Hepatocyte (in vitro differentiated cells): Measurements from ENCODE around the gene NEAT1. TPM values are rescaled to one million over a fixed set of nuclear protein-coding genes. Genes with fewer than 3 reads are reported as not detected.

ENCODE experiments used
- DNase-seq: peaks from one replicate; pipeline ENCODE4 v3.0.0-alpha.2; 2016; ENCODE audit warnings: low spot score
- H2AFZ ChIP-seq: fragments of 200-600 bp; sonication (generic); 2 replicates; pipeline ENCODE4 v1.6.0; 2016; ENCODE audit warnings: antibody characterized with exemption, mild to moderate bottlenecking
- H3K27ac ChIP-seq: fragments of 200-600 bp; sonication (generic); 2 replicates; pipeline ENCODE4 v1.5.1; 2016; ENCODE audit warnings: mild to moderate bottlenecking
- H3K27me3 ChIP-seq: fragments of 200-600 bp; sonication (generic); 2 replicates; pipeline ENCODE4 v1.6.1; 2016
- H3K36me3 ChIP-seq: fragments of 200-600 bp; sonication (generic); replicated peaks from 2 replicates; pipeline ENCODE4 v1.5.1; 2016; ENCODE audit warnings: low read depth; ENCODE audit not compliant: insufficient read depth
- H3K4me1 ChIP-seq: fragments of 200-600 bp; sonication (generic); 2 replicates; pipeline ENCODE4 v1.5.1; 2016; ENCODE audit warnings: mild to moderate bottlenecking, moderate library complexity; ENCODE audit not compliant: insufficient read depth
- H3K4me2 ChIP-seq: fragments of 200-600 bp; sonication (generic); 2 replicates; pipeline ENCODE4 v1.6.0; 2016
- H3K4me3 ChIP-seq: fragments of 200-600 bp; sonication (generic); 2 replicates; pipeline ENCODE4 v1.5.1; 2016; ENCODE audit warnings: mild to moderate bottlenecking
- H3K79me2 ChIP-seq: fragments of 200-600 bp; sonication (generic); 2 replicates; pipeline ENCODE4 v1.6.0; 2017; ENCODE audit warnings: mild to moderate bottlenecking
- H3K9me2 ChIP-seq: fragments of 200-600 bp; sonication (generic); replicated peaks from 2 replicates; pipeline ENCODE4 v1.6.0; 2017; ENCODE audit warnings: mild to moderate bottlenecking; ENCODE audit not compliant: insufficient read depth
- H3K9me3 ChIP-seq: fragments of 200-600 bp; sonication (generic); 2 replicates; pipeline ENCODE4 v1.5.1; 2016; ENCODE audit warnings: low read depth, mild to moderate bottlenecking
- H4K20me1 ChIP-seq: fragments of 200-600 bp; sonication (generic); 2 replicates; pipeline ENCODE4 v1.6.0; 2016; ENCODE audit warnings: mild to moderate bottlenecking; ENCODE audit not compliant: insufficient read depth, poor library complexity, severe bottlenecking
- EZH2 ChIP-seq: fragments of 200-600 bp; sonication (generic); IDR thresholded peaks from 2 replicates; pipeline ENCODE4 v1.6.1; 2016; ENCODE audit warnings: antibody characterized with exemption, mild to moderate bottlenecking, borderline replicate concordance
- EZH2phosphoT487 ChIP-seq: fragments of 200-600 bp; sonication (generic); IDR thresholded peaks from one replicate; pipeline ENCODE4 v1.6.1; 2018; ENCODE audit warnings: antibody characterized with exemption, mild to moderate bottlenecking, low read depth, moderate library complexity; ENCODE audit not compliant: unreplicated experiment, severe bottlenecking
- WGBS: methylation state at CpG from one replicate; pipeline ENCODE4 v1.1.6; 2016; ENCODE audit warnings: low lambda C conversion rate; ENCODE audit errors: missing lambda C conversion rate; 5-methylcytosine and 5-hydroxymethylcytosine counted together
- polyA plus RNA-seq: library from polyadenylated mRNA; unstranded; fragments of >200 nt; fragmentation: Nextera tagmentation; extraction: Ambion mirVana; gene quantifications from 2 replicates; pipeline ENCODE4 v1.2.1, GENCODE V29; 2016
- total RNA-seq: library from RNA; depleted of rRNA; stranded (reverse); fragments of >200 nt; gene quantifications from 2 replicates; pipeline ENCODE4 v1.2.3, GENCODE V29; 2014
- TF ChIP-seq, protein P1 (sequence below): fragments of 200-600 bp; sonication (generic); IDR thresholded peaks from 2 replicates; pipeline ENCODE4 v1.5.1; 2016; ENCODE audit warnings: antibody characterized with exemption, mild to moderate bottlenecking; ENCODE audit not compliant: poor library complexity

The NEAT1 gene
- total and polyA plus RNA-seq, 2 experiments from 2014 or later, result 130 to 168 TPM

- Histone ChIP-seq H3K36me3 (no peaks in the 10 kb centered on the region), H2AFZ (no peak overlapping the region), H4K20me1 (no peaks in the 10 kb centered on the region), H3K9me3 (no peaks in the 10 kb centered on the region), H3K9me2 (no peaks in the 10 kb centered on the region), H3K4me1 (peaks cover 61% of the 10 kb centered on the region), H3K27ac (peak overlapping the region; percentile 99), H3K4me3 (no peak overlapping the region), H3K79me2 (peaks cover 3% of the 10 kb centered on the region), H3K27me3 (no peaks in the 10 kb centered on the region), H3K4me2 (peak overlapping the region; percentile 69)
- WGBS, result 84% methylated on average over 16 of the region's 16 CpGs
- DNase-seq, result no peak
- TF ChIP-seq, protein P1, sequence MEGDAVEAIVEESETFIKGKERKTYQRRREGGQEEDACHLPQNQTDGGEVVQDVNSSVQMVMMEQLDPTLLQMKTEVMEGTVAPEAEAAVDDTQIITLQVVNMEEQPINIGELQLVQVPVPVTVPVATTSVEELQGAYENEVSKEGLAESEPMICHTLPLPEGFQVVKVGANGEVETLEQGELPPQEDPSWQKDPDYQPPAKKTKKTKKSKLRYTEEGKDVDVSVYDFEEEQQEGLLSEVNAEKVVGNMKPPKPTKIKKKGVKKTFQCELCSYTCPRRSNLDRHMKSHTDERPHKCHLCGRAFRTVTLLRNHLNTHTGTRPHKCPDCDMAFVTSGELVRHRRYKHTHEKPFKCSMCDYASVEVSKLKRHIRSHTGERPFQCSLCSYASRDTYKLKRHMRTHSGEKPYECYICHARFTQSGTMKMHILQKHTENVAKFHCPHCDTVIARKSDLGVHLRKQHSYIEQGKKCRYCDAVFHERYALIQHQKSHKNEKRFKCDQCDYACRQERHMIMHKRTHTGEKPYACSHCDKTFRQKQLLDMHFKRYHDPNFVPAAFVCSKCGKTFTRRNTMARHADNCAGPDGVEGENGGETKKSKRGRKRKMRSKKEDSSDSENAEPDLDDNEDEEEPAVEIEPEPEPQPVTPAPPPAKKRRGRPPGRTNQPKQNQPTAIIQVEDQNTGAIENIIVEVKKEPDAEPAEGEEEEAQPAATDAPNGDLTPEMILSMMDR, result no peak
- no peak for TF ChIP-seq EZH2
- no peak for TF ChIP-seq EZH2phosphoT487
These were observed 42.0 kb upstream of the NEAT1 start for GRCh38 chr11:65380460-65381119.

DNA sequence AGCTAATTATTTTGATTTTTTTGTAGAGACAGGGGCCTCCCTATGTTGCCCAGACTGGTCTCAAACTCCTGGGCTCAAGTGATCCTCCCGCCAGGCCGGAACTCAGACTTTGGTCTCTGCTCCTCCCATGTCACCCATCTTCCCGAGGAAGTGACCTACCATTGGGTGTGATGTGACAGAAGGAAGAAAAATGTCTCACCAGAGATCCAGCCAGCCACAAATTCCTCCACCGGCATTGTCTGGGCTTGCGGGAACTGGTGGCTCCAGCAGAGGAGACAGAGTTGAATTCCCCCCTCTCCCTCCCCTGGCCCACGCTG is 40.9 kb upstream of the NEAT1 start:
- H3K9me3 ChIP-seq, result no peaks in the 10 kb centered on the region
- DNase-seq, result no peak
- no peak overlapping the region for H3K4me3 ChIP-seq
- peak overlapping the region; percentile 69 for H3K4me2 ChIP-seq
- peaks cover 8% of the 10 kb centered on the region for H3K79me2 ChIP-seq
- no peak overlapping the region for H2AFZ ChIP-seq
- TF ChIP-seq EZH2 (no peak), EZH2phosphoT487 (no peak)
- TF ChIP-seq, protein P1, result no peak
- 21% methylated on average over 6 of the region's 6 CpGs for WGBS
- no peaks in the 10 kb centered on the region for H4K20me1 ChIP-seq
- no peaks in the 10 kb centered on the region for H3K27me3 ChIP-seq
- H3K27ac ChIP-seq, result peak overlapping the region; percentile 99
- peaks cover 68% of the 10 kb centered on the region for H3K4me1 ChIP-seq
- no peaks in the 10 kb centered on the region for H3K9me2 ChIP-seq
- H3K36me3 ChIP-seq, result no peaks in the 10 kb centered on the region

DNA sequence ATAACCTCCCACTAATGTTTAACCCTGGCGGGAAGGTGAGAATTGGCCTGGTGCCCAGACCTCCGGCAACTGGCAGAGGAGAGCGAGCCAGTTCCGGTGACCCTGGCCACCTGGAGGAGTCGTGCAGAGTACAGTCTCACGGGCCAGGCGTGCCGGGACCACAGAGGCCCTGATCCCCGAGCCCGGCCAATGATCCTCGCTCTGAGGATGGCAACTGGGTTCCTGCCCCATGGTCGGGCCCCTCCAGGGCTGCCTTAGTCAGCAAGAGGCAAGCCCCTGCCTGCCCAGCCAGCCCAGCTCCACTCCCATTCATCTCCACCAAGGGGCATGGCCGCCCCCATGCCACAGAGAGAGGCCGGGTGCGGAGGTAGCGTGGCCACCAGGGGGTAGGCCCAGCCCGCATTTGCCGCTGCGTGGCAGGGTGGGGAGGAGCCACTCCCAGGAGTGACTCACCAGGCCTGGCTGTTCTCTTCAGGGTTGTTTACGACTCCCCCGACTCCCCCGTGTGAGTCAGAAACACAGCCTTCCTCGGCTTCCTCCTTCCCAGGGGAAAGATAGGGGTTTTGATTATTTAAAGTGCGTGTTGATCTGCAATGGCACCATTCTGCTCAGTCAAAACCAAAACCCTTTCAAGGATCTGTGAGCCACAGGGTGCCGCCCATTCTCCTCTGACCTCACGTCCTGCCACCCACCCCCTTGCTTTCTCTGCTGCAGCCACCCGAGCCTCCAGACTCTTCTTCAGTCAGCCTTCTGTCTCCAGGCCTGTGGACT is 40.4 kb upstream of the NEAT1 start, which contains the start of gene SLC25A45:
TSS of gene SLC25A45 (minus strand) at position 614 of the 771 bp plus-strand sequence. CDS start 695 bp downstream, outside the sequence.
- WGBS, result 7% methylated on average over 27 of the region's 27 CpGs
- Histone ChIP-seq H3K9me2 (no peaks in the 10 kb centered on the region), H3K27me3 (no peaks in the 10 kb centered on the region), H3K27ac (peak within 1 kb of the TSS; percentile 99), H2AFZ (peak within 1 kb of the TSS; percentile 7), H3K36me3 (no peaks in the 10 kb centered on the region), H3K4me3 (no peak within 1 kb of the TSS), H3K79me2 (peaks cover 13% of the 10 kb centered on the region), H3K4me1 (peaks cover 71% of the 10 kb centered on the region), H3K9me3 (no peaks in the 10 kb centered on the region), H4K20me1 (no peaks in the 10 kb centered on the region), H3K4me2 (peak within 1 kb of the TSS; percentile 69)
- TF ChIP-seq, protein P1, result peak; percentile 78
- TF ChIP-seq EZH2phosphoT487, result no peak
- TF ChIP-seq EZH2, result no peak
- DNase-seq, result peak; percentile 97
